Endothelial cell of umbilical vein (primary cell): Measurements from ENCODE around the gene DBT. TPM values are rescaled to one million over a fixed set of nuclear protein-coding genes. Genes with fewer than 3 reads are reported as not detected.

Experiments used
- BruUV-seq: library from RNA; stranded (reverse); fragments of 400-500 nt; replicated peaks from 2 replicates; lab custom pipeline; 2021; lab: Mats Ljungman, UMichigan
- CTCF ChIA-PET: fragments of 300-600, 350-600 bp; sonication (Branson Sonifier 250); formaldehyde crosslinking; loops from one replicate; lab custom pipeline; 2021; ENCODE audit warnings: antibody characterized with exemption, inconsistent platforms; lab: Charles Lee
- POLR2A ChIA-PET: fragments of 300-600, 350-600 bp; sonication (Branson Sonifier 250); formaldehyde crosslinking; loops from one replicate; lab custom pipeline; 2021; ENCODE audit warnings: antibody characterized with exemption, inconsistent platforms; lab: Charles Lee
- DNase-seq: peaks from one replicate; pipeline ENCODE4 v3.0.0-alpha.2; 2011; ENCODE audit warnings: low read depth, low spot score
- FAIRE-seq: peaks from 2 replicates; lab custom pipeline; 2011; peaks lifted over from hg19 to GRCh38; lab: Jason Lieb, UNC
- H2AFZ ChIP-seq: 2 replicates; pipeline ENCODE4 v1.6.0; 2012; ENCODE audit warnings: low read depth, low read length, control low read depth, inconsistent platforms
- H3K27ac ChIP-seq: 2 replicates; pipeline ENCODE4 v1.5.1; 2011; ENCODE audit warnings: low read depth, mild to moderate bottlenecking, control low read depth, low read length, moderate library complexity; ENCODE audit not compliant: insufficient read depth
- H3K27me3 ChIP-seq, 2 experiments: 2 replicates each; pipeline versions ENCODE4 v1.6.0 to v1.6.1; 2011; ENCODE audit warnings: low read length in 2 of 2, mixed read lengths in 1 of 2; ENCODE audit not compliant: control insufficient read depth in 2 of 2, insufficient read depth in 2 of 2
- H3K36me3 ChIP-seq, 2 experiments: 2 replicates in 1 of 2; 3 replicates in 1 of 2; pipeline ENCODE4 v1.5.1; 2011; ENCODE audit warnings: low read length in 2 of 2, mild to moderate bottlenecking in 1 of 2, moderate library complexity in 1 of 2; ENCODE audit not compliant: control insufficient read depth in 2 of 2, insufficient read depth in 2 of 2; ENCODE audit errors: extremely low read depth in 1 of 2
- H3K4me1 ChIP-seq: 3 replicates; pipeline ENCODE4 v1.5.1; 2011; ENCODE audit warnings: mild to moderate bottlenecking, low read length; ENCODE audit not compliant: control insufficient read depth, insufficient read depth; ENCODE audit errors: extremely low read depth
- H3K4me2 ChIP-seq: 2 replicates; pipeline ENCODE4 v1.6.1; 2011; ENCODE audit warnings: low read length, control low read depth, mixed read lengths; ENCODE audit not compliant: insufficient read depth
- H3K4me3 ChIP-seq, 3 experiments: fragments of 200-600 bp in 1 of 3; sonication (generic), shearing (Covaris generic) in 1 of 3; replicated peaks in 1 of 3; 2 replicates each; pipeline ENCODE4 v1.5.1; 2011 to 2016; ENCODE audit warnings: control low read depth in 3 of 3, low read length in 3 of 3, mild to moderate bottlenecking in 2 of 3, inconsistent platforms in 1 of 3, low read depth in 1 of 3, moderate library complexity in 1 of 3; ENCODE audit not compliant: insufficient read depth in 1 of 3
- H3K79me2 ChIP-seq: 2 replicates; pipeline ENCODE4 v1.6.0; 2012; ENCODE audit warnings: low read length, inconsistent platforms; ENCODE audit not compliant: control insufficient read depth, insufficient read depth
- H3K9ac ChIP-seq: replicated peaks from 2 replicates; pipeline ENCODE3; 2011; ENCODE audit warnings: low read length, control low read depth; ENCODE audit not compliant: insufficient read depth; ENCODE audit errors: extremely low read depth
- H3K9me1 ChIP-seq: replicated peaks from 3 replicates; pipeline ENCODE4 v1.6.0; 2011; ENCODE audit warnings: mild to moderate bottlenecking, low read length; ENCODE audit not compliant: control insufficient read depth, insufficient read depth; ENCODE audit errors: extremely low read depth
- H3K9me3 ChIP-seq: replicated peaks from 2 replicates; pipeline ENCODE4 v1.5.1; 2012; ENCODE audit warnings: low read length, inconsistent platforms; ENCODE audit not compliant: control insufficient read depth, insufficient read depth
- H4K20me1 ChIP-seq: replicated peaks from 2 replicates; pipeline ENCODE3; 2011; ENCODE audit warnings: mild to moderate bottlenecking, low read length; ENCODE audit not compliant: control insufficient read depth, insufficient read depth; ENCODE audit errors: extremely low read depth
- CTCF ChIP-seq, 2 donors: IDR thresholded peaks; 1 replicate in 1 of 2; 2 replicates in 1 of 2; pipeline ENCODE4 v1.5.1; 2011; ENCODE audit warnings: low read length in 2 of 2, mild to moderate bottlenecking in 2 of 2, moderate library complexity in 2 of 2, control low read depth in 1 of 2, inconsistent platforms in 1 of 2, low read depth in 1 of 2; ENCODE audit not compliant: insufficient read depth in 1 of 2; ENCODE audit errors: extremely low read depth in 1 of 2
- EZH2 ChIP-seq: IDR thresholded peaks from 2 replicates; pipeline ENCODE4 v1.6.1; 2012; ENCODE audit warnings: borderline replicate concordance, low read depth, mild to moderate bottlenecking, moderate library complexity, low read length, inconsistent platforms; ENCODE audit not compliant: severe bottlenecking
- FOS ChIP-seq: IDR thresholded peaks from 2 replicates; pipeline ENCODE4 v1.6.1; 2011; ENCODE audit warnings: mild to moderate bottlenecking, low read length, moderate library complexity, borderline replicate concordance; ENCODE audit not compliant: insufficient read depth
- GATA2 ChIP-seq: IDR thresholded peaks from 2 replicates; pipeline ENCODE4 v1.7.0; 2011; ENCODE audit warnings: low read depth, mild to moderate bottlenecking, moderate library complexity, mixed read lengths, low read length; ENCODE audit not compliant: insufficient read length, insufficient read depth
- JUN ChIP-seq: IDR thresholded peaks from 2 replicates; pipeline ENCODE4 v1.6.1; 2011; ENCODE audit warnings: borderline replicate concordance, low read depth; ENCODE audit not compliant: insufficient read length, insufficient read depth
- MYC ChIP-seq: IDR thresholded peaks from one replicate; pipeline ENCODE4 v1.6.1; 2011; ENCODE audit warnings: mild to moderate bottlenecking, low read depth, low read length
- POLR2A ChIP-seq: IDR thresholded peaks from 2 replicates; pipeline ENCODE4 v1.6.1; 2012; ENCODE audit warnings: low read depth, mild to moderate bottlenecking, control low read depth, low read length
- POLR2AphosphoS5 ChIP-seq: IDR thresholded peaks from 2 replicates; pipeline ENCODE4 v1.6.1; 2012; ENCODE audit warnings: low read depth, mild to moderate bottlenecking, control low read depth, low read length, moderate library complexity; ENCODE audit not compliant: insufficient read depth
- dilution Hi-C: fragments of 300-500 bp; cut with MboI; formaldehyde crosslinking; loops from one replicate; pipeline ENCODE4 v1.15.0; 2019; ENCODE audit warnings: low sequenced_read_pairs; ENCODE audit not compliant: extremely low pct_ligation_motif_present
- intact Hi-C: fragments of 100-400 bp; cut with micrococcal nuclease; formaldehyde crosslinking; loops from one replicate; pipeline ENCODE4 v1.10.0; 2022
- polyA plus RNA-seq, 4 experiments: library from polyadenylated mRNA; depleted of rRNA in 3 of 4; stranded (reverse) in 3 of 4; unstranded in 1 of 4; fragments of >200 nt; gene quantifications; 2 replicates each; pipeline versions ENCODE4 v1.2.1 to v1.2.3, GENCODE V29; 2011 to 2012; ENCODE audit warnings: missing spikeins in 1 of 4
- total RNA-seq: library from RNA; stranded (reverse); gene quantifications from 2 replicates; pipeline ENCODE4 v1.2.3, GENCODE V29; 2021
- TF ChIP-seq, protein P1 (sequence below): IDR thresholded peaks from 2 replicates; pipeline ENCODE4 v1.6.1; 2011; ENCODE audit not compliant: insufficient read depth, insufficient read length

Gene DBT
- total and polyA plus RNA-seq, 2 donors (not counting 3 experiments of a cell fraction or from before 2014, with no cell fraction given): 1.6 to 7.9 TPM

GRCh38 chr1:100240631-100241030 is 9.0 kb downstream of the DBT start:
- no peak for FAIRE-seq
- DNase-seq: no peak
- no peak for TF ChIP-seq FOS
- TF ChIP-seq POLR2A: no peak
- no peak for TF ChIP-seq GATA2
- TF ChIP-seq MYC: no peak
- TF ChIP-seq POLR2AphosphoS5: no peak
- no peak for TF ChIP-seq EZH2
- no peak for TF ChIP-seq CTCF (IDR thresholded peaks at IDR 0.05; ENCODE audit: extremely low read depth in 1 of 2, insufficient read depth in 1 of 2, low read depth in 1 of 2, low read length in 2 of 2)
- no peak for TF ChIP-seq JUN
- TF ChIP-seq, protein P1, sequence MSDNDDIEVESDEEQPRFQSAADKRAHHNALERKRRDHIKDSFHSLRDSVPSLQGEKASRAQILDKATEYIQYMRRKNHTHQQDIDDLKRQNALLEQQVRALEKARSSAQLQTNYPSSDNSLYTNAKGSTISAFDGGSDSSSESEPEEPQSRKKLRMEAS: no peak
- peaks cover 0 to 3% of the 10 kb centered on the region in 2 experiments for H3K36me3 ChIP-seq
- H3K27me3 ChIP-seq: no peaks in the 10 kb centered on the region
- H3K27ac ChIP-seq: no peak overlapping the region
- peaks cover 2% of the 10 kb centered on the region for H3K79me2 ChIP-seq
- POLR2A ChIA-PET: no interaction called here
- H3K9me1 ChIP-seq: no peaks in the 10 kb centered on the region
- H4K20me1 ChIP-seq: no peaks in the 10 kb centered on the region
- no peak overlapping the region for H2AFZ ChIP-seq
- H3K4me1 ChIP-seq: no peaks in the 10 kb centered on the region
- H3K9me3 ChIP-seq: no peaks in the 10 kb centered on the region
- no peak overlapping the region for H3K4me3 ChIP-seq
- CTCF ChIA-PET: no interaction called here
- no peak overlapping the region for H3K4me2 ChIP-seq
- H3K9ac ChIP-seq: no peak overlapping the region
- BruUV-seq: no TSS peak
- intact Hi-C loops: no loop called here
- dilution Hi-C loops: no loop called here
